Neural progenitor cell (in vitro differentiated cells): ENCODE data around the gene ARHGAP23. TPM values are rescaled to one million over a fixed set of nuclear protein-coding genes. Genes with fewer than 3 reads are reported as not detected.

Experiments used
- DNase-seq: peaks from one replicate; pipeline ENCODE4 v3.0.0-alpha.2; 2016; ENCODE audit warnings: low spot score
- H2AFZ ChIP-seq: fragments of 200-600 bp; sonication (generic); replicated peaks from 2 replicates; pipeline ENCODE4 v1.6.1; 2016; ENCODE audit warnings: antibody characterized with exemption
- H3F3A ChIP-seq: fragments of 200-600 bp; sonication (generic); 2 replicates; pipeline ENCODE4 v1.6.1; 2016; ENCODE audit warnings: antibody characterized with exemption, low read depth
- H3K27ac ChIP-seq: fragments of 200-600 bp; sonication (generic); 2 replicates; pipeline ENCODE4 v1.5.1; 2016; ENCODE audit warnings: mild to moderate bottlenecking
- H3K27me3 ChIP-seq: fragments of 200-600 bp; sonication (generic); 2 replicates; pipeline ENCODE4 v1.6.1; 2016; ENCODE audit warnings: mild to moderate bottlenecking, moderate library complexity
- H3K36me3 ChIP-seq: fragments of 200-600 bp; sonication (generic); 2 replicates; pipeline ENCODE4 v1.5.1; 2016
- H3K4me1 ChIP-seq: fragments of 200-600 bp; sonication (generic); 2 replicates; pipeline ENCODE4 v1.6.1; 2016; ENCODE audit warnings: mixed run types
- H3K4me2 ChIP-seq: fragments of 200-600 bp; sonication (generic); 2 replicates; pipeline ENCODE4 v1.6.1; 2016
- H3K4me3 ChIP-seq: fragments of 200-600 bp; sonication (generic); 2 replicates; pipeline ENCODE4 v1.5.1; 2016
- H3K79me2 ChIP-seq: fragments of 200-600 bp; sonication (generic); 2 replicates; pipeline ENCODE4 v1.6.1; 2016; ENCODE audit warnings: low read depth
- H3K9ac ChIP-seq: fragments of 200-600 bp; sonication (generic); 2 replicates; pipeline ENCODE4 v1.6.1; 2016
- H3K9me3 ChIP-seq: fragments of 200-600 bp; sonication (generic); 2 replicates; pipeline ENCODE4 v1.5.1; 2016; ENCODE audit warnings: low read depth
- H4K20me1 ChIP-seq: fragments of 200-600 bp; sonication (generic); 2 replicates; pipeline ENCODE4 v1.6.1; 2016; ENCODE audit warnings: low read depth
- H3K27ac Mint-ChIP-seq: 3 replicates; pipeline ENCODE4 v1.8.0; 2021; ENCODE audit warnings: mixed read lengths
- H3K27me3 Mint-ChIP-seq: 2 replicates; pipeline ENCODE4 v1.8.0; 2022; ENCODE audit warnings: low read depth, mild to moderate bottlenecking, inconsistent platforms, moderate library complexity, mixed read lengths; ENCODE audit not compliant: insufficient read depth
- H3K36me3 Mint-ChIP-seq: 3 replicates; pipeline ENCODE4 v1.8.0; 2021; ENCODE audit warnings: mixed read lengths
- H3K4me1 Mint-ChIP-seq: 3 replicates; pipeline ENCODE4 v1.8.0; 2021; ENCODE audit warnings: mixed read lengths
- H3K4me3 Mint-ChIP-seq: 3 replicates; pipeline ENCODE4 v1.8.0; 2021; ENCODE audit warnings: mild to moderate bottlenecking, moderate library complexity, mixed read lengths
- H3K9me3 Mint-ChIP-seq: 3 replicates; pipeline ENCODE4 v1.8.0; 2020; ENCODE audit warnings: mixed read lengths
- EZH2 ChIP-seq: fragments of 200-600 bp; sonication (generic); IDR thresholded peaks from 2 replicates; pipeline ENCODE4 v1.6.1; 2017; ENCODE audit warnings: antibody characterized with exemption, mild to moderate bottlenecking, moderate library complexity
- EZH2phosphoT487 ChIP-seq: fragments of 200-600 bp; sonication (generic); IDR thresholded peaks from 2 replicates; pipeline ENCODE4 v1.6.1; 2017; ENCODE audit warnings: antibody characterized with exemption
- total RNA-seq: library from RNA; depleted of rRNA; stranded (reverse); fragments of >200 nt; gene quantifications from 2 replicates; pipeline ENCODE4 v1.2.3, GENCODE V29; 2015; ENCODE audit warnings: low replicate concordance
- TF ChIP-seq, protein P1 (sequence below): fragments of 200-600 bp; sonication (generic); IDR thresholded peaks from 2 replicates; pipeline ENCODE4 v1.5.1; 2017; ENCODE audit warnings: antibody characterized with exemption, mild to moderate bottlenecking

The ARHGAP23 gene
- total RNA-seq, 1 donor from 2014 or later: 6.1 TPM

DNA sequence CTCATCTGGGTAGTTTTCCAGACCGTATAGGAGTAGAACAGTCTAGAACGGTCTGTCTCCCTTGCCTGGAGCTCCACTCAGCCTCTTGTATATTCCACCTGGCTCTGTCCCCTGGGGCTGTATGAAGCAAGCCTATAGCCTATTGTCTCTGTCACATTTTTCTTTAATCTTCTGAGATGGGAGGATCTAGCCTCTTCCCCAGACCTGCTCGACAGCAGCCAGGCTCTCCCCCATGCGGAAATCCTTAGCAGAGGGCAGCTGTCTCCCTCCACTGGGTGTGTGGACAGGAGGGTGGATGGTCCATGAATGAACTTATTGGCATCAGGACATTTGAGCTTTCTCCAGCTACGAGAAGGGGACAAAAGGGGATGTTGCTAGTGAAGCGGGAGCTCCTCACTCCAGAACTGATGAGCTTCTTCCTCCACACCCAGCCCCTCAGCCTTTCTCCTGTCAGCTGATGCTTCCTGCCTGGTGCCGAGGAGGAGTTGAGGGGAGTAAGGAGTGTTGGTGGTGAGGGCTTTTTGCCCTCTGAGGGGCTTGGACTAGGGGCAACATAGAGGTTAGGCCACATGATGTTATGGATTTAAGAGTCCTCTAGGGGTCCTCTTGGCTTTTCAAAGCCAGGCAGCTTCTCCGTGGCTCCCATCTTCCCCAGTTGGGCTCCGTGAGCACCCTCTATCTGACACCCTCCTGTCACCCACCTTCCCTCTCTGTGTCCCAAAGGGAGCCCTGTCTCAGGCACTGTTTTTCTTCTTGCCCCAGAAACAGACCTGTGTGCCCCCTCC is 28.0 kb downstream of the ARHGAP23 start:
- H3K36me3 ChIP-seq: no peaks in the 10 kb centered on the region
- peak; percentile 31 for DNase-seq
- peaks cover 31% of the 10 kb centered on the region for H3K27me3 Mint-ChIP-seq
- peaks cover 55% of the 10 kb centered on the region for H3K4me1 ChIP-seq
- H2AFZ ChIP-seq: no peak overlapping the region
- H3F3A ChIP-seq: peaks cover 36% of the 10 kb centered on the region
- peaks cover 10% of the 10 kb centered on the region for H3K27me3 ChIP-seq
- no peaks in the 10 kb centered on the region for H4K20me1 ChIP-seq
- peaks cover 22% of the 10 kb centered on the region for H3K79me2 ChIP-seq
- no peaks in the 10 kb centered on the region for H3K9me3 ChIP-seq
- H3K9me3 Mint-ChIP-seq: no peaks in the 10 kb centered on the region
- H3K4me3 ChIP-seq: no peak overlapping the region
- H3K27ac Mint-ChIP-seq: no peak overlapping the region
- H3K4me3 Mint-ChIP-seq: no peak overlapping the region
- no peak overlapping the region for H3K27ac ChIP-seq
- TF ChIP-seq EZH2 (no peak), EZH2phosphoT487 (no peak)
- TF ChIP-seq, protein P1, sequence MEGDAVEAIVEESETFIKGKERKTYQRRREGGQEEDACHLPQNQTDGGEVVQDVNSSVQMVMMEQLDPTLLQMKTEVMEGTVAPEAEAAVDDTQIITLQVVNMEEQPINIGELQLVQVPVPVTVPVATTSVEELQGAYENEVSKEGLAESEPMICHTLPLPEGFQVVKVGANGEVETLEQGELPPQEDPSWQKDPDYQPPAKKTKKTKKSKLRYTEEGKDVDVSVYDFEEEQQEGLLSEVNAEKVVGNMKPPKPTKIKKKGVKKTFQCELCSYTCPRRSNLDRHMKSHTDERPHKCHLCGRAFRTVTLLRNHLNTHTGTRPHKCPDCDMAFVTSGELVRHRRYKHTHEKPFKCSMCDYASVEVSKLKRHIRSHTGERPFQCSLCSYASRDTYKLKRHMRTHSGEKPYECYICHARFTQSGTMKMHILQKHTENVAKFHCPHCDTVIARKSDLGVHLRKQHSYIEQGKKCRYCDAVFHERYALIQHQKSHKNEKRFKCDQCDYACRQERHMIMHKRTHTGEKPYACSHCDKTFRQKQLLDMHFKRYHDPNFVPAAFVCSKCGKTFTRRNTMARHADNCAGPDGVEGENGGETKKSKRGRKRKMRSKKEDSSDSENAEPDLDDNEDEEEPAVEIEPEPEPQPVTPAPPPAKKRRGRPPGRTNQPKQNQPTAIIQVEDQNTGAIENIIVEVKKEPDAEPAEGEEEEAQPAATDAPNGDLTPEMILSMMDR: peak; percentile 39
- H3K4me1 Mint-ChIP-seq: peaks cover 65% of the 10 kb centered on the region
- H3K9ac ChIP-seq: no peak overlapping the region
- peaks cover 2% of the 10 kb centered on the region for H3K36me3 Mint-ChIP-seq
- peak overlapping the region; percentile 77 for H3K4me2 ChIP-seq

DNA sequence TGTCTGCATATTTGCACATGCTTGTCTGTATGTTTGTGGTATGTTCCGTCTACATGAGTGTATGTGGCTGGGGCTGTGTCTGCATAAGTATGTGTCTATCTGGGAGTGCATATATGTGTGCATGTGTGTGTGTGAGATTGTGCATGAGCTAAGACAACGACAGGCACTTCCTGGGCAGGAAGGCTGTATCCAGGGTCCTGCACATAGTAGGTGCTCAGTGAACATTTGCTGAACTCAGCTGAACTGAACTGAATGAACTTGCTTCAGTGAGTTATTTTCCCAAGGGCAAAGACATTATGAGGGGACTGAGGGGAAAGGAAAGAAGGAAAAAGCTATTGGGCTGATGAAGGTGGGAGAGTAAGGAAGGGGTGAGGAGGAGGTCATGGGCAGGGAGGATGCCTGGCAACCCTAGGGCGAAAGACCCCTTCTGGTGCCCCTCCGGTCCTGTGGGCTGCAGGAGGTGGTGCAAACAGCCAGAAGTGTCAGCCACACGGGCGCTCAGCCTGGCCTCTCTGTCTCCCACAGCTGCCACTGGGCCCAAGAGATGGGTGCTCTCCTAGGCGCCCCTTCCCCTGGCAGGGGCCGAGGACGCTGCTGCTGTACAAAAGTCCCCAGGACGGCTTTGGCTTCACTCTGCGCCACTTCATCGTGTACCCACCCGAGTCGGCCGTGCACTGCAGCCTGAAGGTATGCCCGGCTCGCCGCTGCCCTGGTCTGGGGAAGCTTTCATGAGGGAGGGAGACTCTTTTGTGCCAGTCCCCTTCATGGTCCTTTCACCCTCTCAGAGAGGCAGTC is 29.5 kb downstream of the ARHGAP23 start:
- no peak for TF ChIP-seq EZH2phosphoT487
- TF ChIP-seq, protein P1: no peak
- no peak for TF ChIP-seq EZH2
- peaks cover 4% of the 10 kb centered on the region for H3K36me3 Mint-ChIP-seq
- no peak overlapping the region for H3K27ac ChIP-seq
- H3K9me3 ChIP-seq: no peaks in the 10 kb centered on the region
- no peak overlapping the region for H3K9ac ChIP-seq
- peaks cover 39% of the 10 kb centered on the region for H3K4me1 ChIP-seq
- no peaks in the 10 kb centered on the region for H3K9me3 Mint-ChIP-seq
- peak overlapping the region; percentile 3 for H3K4me3 Mint-ChIP-seq
- peaks cover 21% of the 10 kb centered on the region for H3F3A ChIP-seq
- H3K79me2 ChIP-seq: peaks cover 22% of the 10 kb centered on the region
- H3K27ac Mint-ChIP-seq: no peak overlapping the region
- DNase-seq: no peak
- no peak overlapping the region for H3K4me3 ChIP-seq
- H3K4me2 ChIP-seq: no peak overlapping the region
- H3K4me1 Mint-ChIP-seq: peaks cover 55% of the 10 kb centered on the region
- peaks cover 27% of the 10 kb centered on the region for H3K27me3 Mint-ChIP-seq
- peaks cover 10% of the 10 kb centered on the region for H3K27me3 ChIP-seq
- H2AFZ ChIP-seq: no peak overlapping the region
- no peaks in the 10 kb centered on the region for H3K36me3 ChIP-seq
- no peaks in the 10 kb centered on the region for H4K20me1 ChIP-seq

DNA sequence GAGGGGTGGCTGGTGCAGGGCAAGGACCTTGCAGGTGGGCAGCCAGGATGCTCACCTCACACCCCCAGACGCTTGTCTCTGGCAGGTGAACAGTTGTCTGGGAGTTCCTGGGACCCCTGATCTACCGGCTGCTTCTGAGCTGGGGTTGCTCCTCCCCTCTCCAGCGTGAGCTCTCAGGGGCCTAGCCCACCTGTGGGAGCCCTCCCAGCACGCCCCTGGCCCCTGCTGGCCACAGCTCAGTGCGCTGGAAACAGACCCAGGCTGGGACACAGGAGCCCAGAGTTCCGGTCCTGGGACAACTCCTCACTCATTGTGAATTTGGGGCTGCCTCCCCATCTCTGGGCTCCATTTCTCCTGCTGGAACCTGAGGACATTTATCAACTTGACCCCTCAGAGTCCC is 30.3 kb downstream of the ARHGAP23 start:
- H3K79me2 ChIP-seq: peaks cover 17% of the 10 kb centered on the region
- peaks cover 17% of the 10 kb centered on the region for H3F3A ChIP-seq
- no peak overlapping the region for H3K4me3 Mint-ChIP-seq
- H4K20me1 ChIP-seq: no peaks in the 10 kb centered on the region
- H3K27ac Mint-ChIP-seq: no peak overlapping the region
- no peaks in the 10 kb centered on the region for H3K9me3 Mint-ChIP-seq
- H3K27me3 ChIP-seq: peaks cover 5% of the 10 kb centered on the region
- H3K4me3 ChIP-seq: no peak overlapping the region
- no peak for TF ChIP-seq EZH2
- TF ChIP-seq, protein P1: no peak
- no peak for TF ChIP-seq EZH2phosphoT487
- H3K4me1 ChIP-seq: peaks cover 38% of the 10 kb centered on the region
- peaks cover 22% of the 10 kb centered on the region for H3K27me3 Mint-ChIP-seq
- H3K27ac ChIP-seq: no peak overlapping the region
- H3K36me3 Mint-ChIP-seq: peaks cover 4% of the 10 kb centered on the region
- H3K4me1 Mint-ChIP-seq: peaks cover 49% of the 10 kb centered on the region
- no peak for DNase-seq
- no peak overlapping the region for H3K9ac ChIP-seq
- H2AFZ ChIP-seq: no peak overlapping the region
- no peaks in the 10 kb centered on the region for H3K36me3 ChIP-seq
- no peak overlapping the region for H3K4me2 ChIP-seq
- no peaks in the 10 kb centered on the region for H3K9me3 ChIP-seq
